K562 (cell line): ENCODE measurements around the gene RASL10B. TPM values are rescaled to one million over a fixed set of nuclear protein-coding genes. Genes with fewer than 3 reads are reported as not detected.

Experiments
- ATAC-seq: fragments of 200-7000 bp; cut with Tn5 transposase; 3 replicates; pipeline ENCODE4 v1.9.1; 2020; ENCODE audit warnings: moderate library complexity
- BruUV-seq: library from RNA; stranded (reverse); fragments of 400-500 nt; replicated peaks from 2 replicates; lab custom pipeline; 2021; lab: Mats Ljungman, UMichigan
- CTCF ChIA-PET: fragments of 300-600 bp; formaldehyde crosslinking; extraction: SDS; loops from one replicate; lab custom pipeline; 2021; ENCODE audit warnings: low intra/inter-chr PET ratio; lab: Yijun Ruan, JAX
- POLR2A ChIA-PET: fragments of 300-600, 350-650 bp; sonication (Branson Sonifier 250); formaldehyde crosslinking; extraction: SDS; loops from one replicate; lab custom pipeline; 2021; ENCODE audit warnings: antibody characterized with exemption, inconsistent platforms; lab: Yijun Ruan, JAX
- DNase-seq, 4 experiments: peaks; one replicate each; pipeline versions ENCODE4 v3.0.0 to v3.0.0-alpha.2; 2011 to 2018; ENCODE audit warnings: low spot score in 3 of 4, mixed read lengths in 3 of 4; ENCODE audit errors: extremely low read depth in 1 of 4
- FAIRE-seq: peaks from 2 replicates; lab custom pipeline; 2011; peaks lifted over from hg19 to GRCh38; lab: Jason Lieb, UNC
- H2AFZ ChIP-seq: 2 replicates; pipeline ENCODE4 v1.6.0; 2011; ENCODE audit warnings: low read depth, low read length, control low read depth, inconsistent platforms
- H3K27ac ChIP-seq: fragments of 200-600 bp; 3 replicates; pipeline ENCODE4 v1.8.0; 2011; ENCODE audit warnings: low read depth, mild to moderate bottlenecking, control low read depth, inconsistent platforms, low read length, moderate library complexity, mixed read lengths; ENCODE audit errors: extremely low read depth
- H3K27me3 ChIP-seq, 2 experiments: fragments of 300-600 bp in 1 of 2; 2 replicates in 1 of 2; 3 replicates in 1 of 2; pipeline versions ENCODE4 v1.6.0 to v1.8.0; 2011; ENCODE audit warnings: inconsistent platforms in 2 of 2, low read length in 2 of 2, mild to moderate bottlenecking in 1 of 2, mixed read lengths in 1 of 2, moderate library complexity in 1 of 2; ENCODE audit not compliant: control insufficient read depth in 2 of 2, insufficient read depth in 2 of 2
- H3K36me3 ChIP-seq: fragments of 300-600 bp; 3 replicates; pipeline ENCODE4 v1.8.0; 2011; ENCODE audit warnings: mild to moderate bottlenecking, low read length, inconsistent platforms; ENCODE audit not compliant: control insufficient read depth, insufficient read depth
- H3K4me1 ChIP-seq, 2 experiments: fragments of 200-600 bp in 1 of 2; replicated peaks in 1 of 2; 2 replicates in 1 of 2; 3 replicates in 1 of 2; pipeline versions ENCODE4 v1.5.1 to v1.8.0; 2011; ENCODE audit warnings: inconsistent platforms in 2 of 2, low read length in 2 of 2, mild to moderate bottlenecking in 1 of 2, mixed read lengths in 1 of 2, moderate library complexity in 1 of 2; ENCODE audit not compliant: control insufficient read depth in 2 of 2, insufficient read depth in 2 of 2
- H3K4me2 ChIP-seq: 2 replicates; pipeline ENCODE4 v1.6.1; 2011; ENCODE audit warnings: low read length, control low read depth, inconsistent platforms, mixed read lengths; ENCODE audit not compliant: insufficient read depth
- H3K4me3 ChIP-seq: fragments of 200-600 bp; sonication (generic), shearing (Covaris generic); 2 replicates; pipeline ENCODE4 v1.5.1; 2016; ENCODE audit warnings: control low read depth, inconsistent platforms
- H3K79me2 ChIP-seq: fragments of 200-600 bp; 3 replicates; pipeline ENCODE4 v1.8.0; 2011; ENCODE audit warnings: low read length, inconsistent platforms; ENCODE audit not compliant: control insufficient read depth, insufficient read depth
- H3K9ac ChIP-seq, 2 experiments: 2 replicates each; pipeline versions ENCODE4 v1.6.0 to v1.6.1; 2011; ENCODE audit warnings: low read depth in 2 of 2, low read length in 2 of 2, control low read depth in 1 of 2, inconsistent platforms in 1 of 2, mild to moderate bottlenecking in 1 of 2, mixed read lengths in 1 of 2; ENCODE audit not compliant: insufficient read depth in 1 of 2
- H3K9me1 ChIP-seq: one replicate; pipeline ENCODE4 v1.6.0; 2011; ENCODE audit warnings: inconsistent platforms, mild to moderate bottlenecking, low read length, moderate library complexity; ENCODE audit not compliant: control insufficient read depth, insufficient read depth
- H3K9me3 ChIP-seq: replicated peaks from 2 replicates; pipeline ENCODE4 v1.5.1; 2011; ENCODE audit warnings: low read depth, low read length, inconsistent platforms; ENCODE audit not compliant: control insufficient read depth, insufficient read depth
- H4K20me1 ChIP-seq: replicated peaks from 2 replicates; pipeline ENCODE4 v1.6.1; 2011; ENCODE audit warnings: low read length, inconsistent platforms, mixed read lengths; ENCODE audit not compliant: control insufficient read depth, insufficient read depth
- DDX20 ChIP-seq: fragments of 450-650 bp; IDR thresholded peaks from 2 replicates; pipeline ENCODE4 v1.6.1; 2016; ENCODE audit warnings: missing genetic modification characterization, low read depth, mild to moderate bottlenecking, missing compliant biosample characterization, moderate library complexity
- E4F1 ChIP-seq: fragments of 250-450 bp; sonication (Bioruptor Pico); IDR thresholded peaks from 2 replicates; pipeline ENCODE4 v1.5.0; 2021; ENCODE audit warnings: mild to moderate bottlenecking, borderline replicate concordance
- MTF1 ChIP-seq: fragments of 250-450 bp; sonication (Bioruptor Pico); IDR thresholded peaks from 2 replicates; pipeline ENCODE4 v1.9.0; 2021; ENCODE audit warnings: moderate library complexity, mild to moderate bottlenecking, inconsistent platforms, borderline replicate concordance
- TOE1 ChIP-seq, 2 experiments: fragments of 450-650 bp in 1 of 2; sonication (generic) in 1 of 2; formaldehyde crosslinking in 1 of 2; IDR thresholded peaks; 2 replicates each; pipeline versions ENCODE4 v1.7.1 to v1.8.0; 2016 to 2022; ENCODE audit warnings: borderline replicate concordance in 2 of 2, mild to moderate bottlenecking in 2 of 2, antibody characterized with exemption in 1 of 2, inconsistent platforms in 1 of 2, low read depth in 1 of 2, missing genetic modification reagents in 1 of 2, moderate library complexity in 1 of 2
- ZBTB1 ChIP-seq: sonication (generic); formaldehyde crosslinking; IDR thresholded peaks from 2 replicates; pipeline ENCODE4 v1.8.1; 2023; ENCODE audit warnings: missing genetic modification reagents, low read depth, mild to moderate bottlenecking, borderline replicate concordance
- ZBTB26 ChIP-seq: fragments of 450-650 bp; formaldehyde crosslinking; IDR thresholded peaks from 2 replicates; pipeline ENCODE4 v1.4.0; 2022; ENCODE audit warnings: missing genetic modification characterization
- WGBS: fragments of 100-300 bp; shearing (Covaris generic); methylation state at CpG from one replicate; pipeline ENCODE4 v1.1.6; 2016; ENCODE audit warnings: low coverage, mixed read lengths; ENCODE audit not compliant: insufficient coverage; ENCODE audit errors: missing lambda C conversion rate; 5-methylcytosine and 5-hydroxymethylcytosine counted together
- in situ Hi-C: fragments of 300-500 bp; cut with MboI; formaldehyde crosslinking; loops from 4 replicates; pipeline ENCODE4 v1.15.0; 2018; ENCODE audit warnings: inconsistent platforms, mixed read lengths
- intact Hi-C: fragments of 100-400 bp; cut with micrococcal nuclease; formaldehyde crosslinking; loops from 2 replicates; pipeline ENCODE4 v1.14.2; 2022
- polyA plus RNA-seq, 8 experiments: library from polyadenylated mRNA; depleted of rRNA in 4 of 8; stranded (reverse) in 5 of 8; unstranded in 3 of 8; fragments of >200 nt; fragmentation: Nextera tagmentation in 2 of 8; fragmentation: Illumina TruSeq in 1 of 8; extraction: Ambion mirVana in 2 of 8; extraction: Trizol in 1 of 8; gene quantifications; 2 replicates each; pipeline versions ENCODE4 v1.2.1 to v1.2.3, GENCODE V29; 2011 to 2014; ENCODE audit warnings: inconsistent platforms in 1 of 8, missing spikeins in 1 of 8
- total RNA-seq, 7 experiments: library from RNA; depleted of rRNA in 6 of 7; stranded (reverse); fragments of >200 nt in 6 of 7; fragmentation: Illumina TruSeq in 2 of 7; extraction: Trizol in 2 of 7; gene quantifications; 2 replicates each; pipeline versions ENCODE4 v1.2.1 to v1.2.3, GENCODE V29; 2011 to 2021; ENCODE audit warnings: low replicate concordance in 1 of 7

Gene RASL10B
- total and polyA plus RNA-seq, 9 of the 15 experiments (the other 6 are each of a cell fraction or from before 2014, with no cell fraction given), result 0.04 to 0.31 (median 0.14) TPM; not detected in 2

GRCh38 chr17:35693662-35694061 is 37.8 kb upstream of the RASL10B start:
- Histone ChIP-seq H3K79me2 (no peaks in the 10 kb centered on the region), H3K4me1 (no peaks in the 10 kb centered on the region), H4K20me1 (no peaks in the 10 kb centered on the region), H3K9me3 (no peaks in the 10 kb centered on the region), H3K4me3 (no peak overlapping the region), H3K9ac (no peak overlapping the region), H3K4me2 (no peak overlapping the region), H3K27me3 (no peaks in the 10 kb centered on the region), H3K27ac (no peak overlapping the region), H3K36me3 (peaks cover 92% of the 10 kb centered on the region), H2AFZ (no peak overlapping the region), H3K9me1 (no peaks in the 10 kb centered on the region)
- ATAC-seq (no peak), FAIRE-seq (no peak), DNase-seq (no peak)
- intact Hi-C loops, result no loop called here
- POLR2A ChIA-PET, result no interaction called here
- WGBS, result 90% methylated on average over 3 of the region's 3 CpGs
- TF ChIP-seq E4F1 (CRISPR knock-in tag), result no peak
- no peak for TF ChIP-seq ZBTB26 (CRISPR knock-in tag)
- TF ChIP-seq MTF1 (CRISPR knock-in tag), result no peak
- TF ChIP-seq TOE1 (IDR thresholded peaks at IDR 0.05; ENCODE audit: borderline replicate concordance), result no peak
- no peak for TF ChIP-seq TOE1 (CRISPR knock-in tag; IDR thresholded peaks at IDR 0.05; ENCODE audit: borderline replicate concordance, low read depth)
- TF ChIP-seq ZBTB1 (CRISPR knock-in tag), result no peak
- TF ChIP-seq DDX20, result no peak
- CTCF ChIA-PET, result no interaction called here
- in situ Hi-C loops, result no loop called here
- no TSS peak for BruUV-seq
